Right forelimb (tissue), 1 donor: ENCODE results near the gene NKAIN4.

ENCODE experiments used
- DNase-seq: peaks from one replicate; pipeline ENCODE4 v3.0.0-alpha.2; 2018

The NKAIN4 gene

GRCh38 chr20:63287697-63288580 lies 33.7 kb upstream of the NKAIN4 start:
- DNase-seq: no peak

GRCh38 chr20:63286781-63287696 lies 32.8 kb upstream of the NKAIN4 start:
- no peak for DNase-seq

GRCh38 chr20:63285636-63286615 lies 31.7 kb upstream of the NKAIN4 start:
- DNase-seq: no peak

GRCh38 chr20:63284981-63285524 lies 30.8 kb upstream of the NKAIN4 start:
- DNase-seq: no peak

GRCh38 chr20:63284544-63284949 lies 30.3 kb upstream of the NKAIN4 start:
- no peak for DNase-seq

- DNase-seq: no peak
Measured at GRCh38 chr20:63284083-63284440, 29.8 kb upstream of the NKAIN4 start.

GRCh38 chr20:63283397-63284082 lies 29.3 kb upstream of the NKAIN4 start:
- DNase-seq: no peak

- DNase-seq: no peak
Measured at GRCh38 chr20:63282946-63283345, 28.7 kb upstream of the NKAIN4 start.

- DNase-seq: no peak
Measured at GRCh38 chr20:63281742-63282665, 27.7 kb upstream of the NKAIN4 start.

GRCh38 chr20:63280929-63281545 lies 26.8 kb upstream of the NKAIN4 start:
- no peak for DNase-seq

- DNase-seq: no peak
Measured at GRCh38 chr20:63280371-63280770, 26.1 kb upstream of the NKAIN4 start.

GRCh38 chr20:63279931-63280330 lies 25.7 kb upstream of the NKAIN4 start:
- no peak for DNase-seq

- no peak for DNase-seq
Measured at GRCh38 chr20:63278661-63279060, 24.4 kb upstream of the NKAIN4 start.

- DNase-seq: no peak
Measured at GRCh38 chr20:63277466-63278272, 23.4 kb upstream of the NKAIN4 start.

- DNase-seq: no peak
Measured at GRCh38 chr20:63276956-63277355, 22.7 kb upstream of the NKAIN4 start.

GRCh38 chr20:63275825-63276224 lies 21.6 kb upstream of the NKAIN4 start:
- DNase-seq: no peak

- no peak for DNase-seq
Measured at GRCh38 chr20:63274381-63275228, 20.3 kb upstream of the NKAIN4 start.
